ENCODE results near the gene DIRAS1.

GRCh38 chr19:2691951-2692350, 29.2 kb downstream of the DIRAS1 start:
- TF ChIP-seq EZH2 (IDR thresholded peaks at IDR 0.05; ENCODE audit: insufficient read depth, poor library complexity, severe bottlenecking) (no peak), EZH2phosphoT487 (IDR thresholded peaks at IDR 0.05; ENCODE audit: insufficient read depth, low read depth) (no peak)
